ENCODE measurements around the gene KSR1. TPM values are rescaled to one million over a fixed set of nuclear protein-coding genes. Genes with fewer than 3 reads are reported as not detected.

KSR1 gene
- total and polyA plus RNA-seq, 2 of the 4 experiments (the other 2 are of a cell fraction), result 12.5 to 21.9 TPM

DNA sequence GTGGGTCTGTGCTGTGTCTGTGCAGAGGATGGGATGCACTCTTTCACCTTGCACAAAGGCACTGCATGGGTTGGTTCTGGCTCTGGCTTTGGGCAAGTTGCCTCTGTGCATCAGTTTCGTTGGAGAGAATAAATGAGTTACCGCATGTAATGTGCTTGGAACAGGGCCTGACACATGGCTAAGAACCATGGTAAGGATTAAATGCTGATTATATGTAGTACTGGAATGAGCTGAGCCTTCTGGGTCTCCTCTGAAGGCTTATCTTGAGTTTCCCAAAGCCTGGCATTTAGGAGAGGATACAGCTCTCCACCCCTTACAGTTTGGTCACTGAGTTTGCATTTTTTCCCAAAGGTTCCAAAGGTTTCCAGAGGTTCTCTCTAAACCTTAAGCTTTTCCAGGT is 69.1 kb downstream of the KSR1 start:
- Histone ChIP-seq H3K27ac (ENCODE audit: insufficient read depth, low read length) (no peak overlapping the region), H3K9me1 (ENCODE audit: insufficient read depth, low read length) (peaks cover 29% of the 10 kb centered on the region), H3K79me1 (ENCODE audit: low read depth in 1 of 2, low read length in 2 of 2) (peaks cover 42 to 87% of the 10 kb centered on the region in 2 experiments), H4K91ac (ENCODE audit: insufficient read depth, low read depth, low read length) (no peak overlapping the region), H4K20me1 (ENCODE audit: insufficient read depth, low read length) (peaks cover 46% of the 10 kb centered on the region), H2BK20ac (ENCODE audit: low read depth, low read length) (no peak overlapping the region), H2AK9ac (replicated peaks; ENCODE audit: low read depth, low read length, poor library complexity) (no peak overlapping the region), H3K4me2 (ENCODE audit: low read depth, low read length) (no peak overlapping the region), H2AK5ac (ENCODE audit: low read depth, low read length) (no peak overlapping the region), H3K4me3 (ENCODE audit: insufficient read depth, low read depth, low read length) (no peak overlapping the region), H3K23ac (ENCODE audit: low read depth, low read length) (0 out of 2 replicates have a peak overlapping the region, but pooled peaks have one; percentile 10), H3K14ac (replicated peaks; ENCODE audit: low read depth, low read length) (no peak overlapping the region), H3K56ac (ENCODE audit: extremely low read depth, insufficient read depth, low read length) (no peak overlapping the region), H3K18ac (ENCODE audit: low read depth, low read length) (no peak overlapping the region), H2AFZ (replicated peaks; ENCODE audit: low read length, poor library complexity) (no peak overlapping the region), H3K9me3 (ENCODE audit: control insufficient read depth, insufficient read depth, low read length) (no peaks in the 10 kb centered on the region), H4K5ac (ENCODE audit: low read depth, low read length) (no peak overlapping the region), H2BK120ac (ENCODE audit: low read depth, low read length) (no peak overlapping the region), H3K9ac (ENCODE audit: low read depth, low read length) (no peak overlapping the region), H2BK5ac (ENCODE audit: low read depth, low read length, poor library complexity, severe bottlenecking) (no peak overlapping the region), H3K4me1 (ENCODE audit: control insufficient read depth, insufficient read depth, low read length) (peaks cover 39% of the 10 kb centered on the region), H3K27me3 (ENCODE audit: control insufficient read depth, insufficient read depth, low read length) (no peaks in the 10 kb centered on the region), H4K8ac (ENCODE audit: low read depth in 2 of 2, low read length in 2 of 2) (no peak overlapping the region), H3K4ac (ENCODE audit: low read depth, low read length) (0 out of 2 replicates have a peak overlapping the region, but pooled peaks have one; percentile 4), H2BK15ac (ENCODE audit: low read depth, low read length) (no peak overlapping the region), H3K36me3 (ENCODE audit: control insufficient read depth, insufficient read depth, low read length) (no peaks in the 10 kb centered on the region)
- DNase-seq, result no peak
- intact Hi-C loops (cut with micrococcal nuclease), result no loop called here
- CTCF ChIA-PET, result interaction anchor here (0.7 kb wide), 1 partner anchor 9 kb away, joined by 3 read pairs; no protein-coding TSS in a partner anchor
- dilution Hi-C loops (cut with HindIII; ENCODE audit: low sequenced_read_pairs, unreplicated experiment), result no loop called here
- no TSS peak for BruUV-seq (replicated peaks)
- ATAC-seq (ENCODE audit: low read depth), result no peak
- in situ Hi-C loops (cut with MboI; ENCODE audit: low sequenced_read_pairs), result loop anchor here (25.0 kb wide), 1 partner anchor 812 kb away; the partner anchor contains the start of genes IFT20 and TNFAIP1
- WGBS, 2 experiments (ENCODE audit: extremely low coverage in 2 of 2, insufficient read length in 1 of 2), result 90% methylated on average over 2 of the region's 2 CpGs; no CpG with 5 or more reads in 1 of the 2 experiments
- no peak for TF ChIP-seq CTCF (conservative IDR thresholded peaks at IDR 0.05; ENCODE audit: low read depth, low read length)
- POLR2A ChIA-PET (ENCODE audit: unreplicated experiment), result no interaction called here
